ENCODE data around the gene ADARB1. TPM values are rescaled to one million over a fixed set of nuclear protein-coding genes. Genes with fewer than 3 reads are reported as not detected.
A peak's percentile ranks its signal among the peaks of the same experiment; 100 is the strongest.

The ADARB1 gene
- total RNA-seq, 1 experiment from 2014 or later, result 8.3 TPM

GRCh38 chr21:45102391-45102932, 28.1 kb downstream of the ADARB1 start:
- in situ Hi-C loops (cut with HindIII; ENCODE audit: low pct_unique_long_range_greater_than_20kb, low sequenced_read_pairs), result no loop called here

GRCh38 chr21:45103971-45104520, 29.7 kb downstream of the ADARB1 start:
- in situ Hi-C loops (cut with HindIII; ENCODE audit: low pct_unique_long_range_greater_than_20kb, low sequenced_read_pairs), result no loop called here
- DNase-seq (ENCODE audit: low read depth, low spot score), result no peak

More at GRCh38 chr21:45102391-45102932, 28.1 kb downstream of the ADARB1 start:
- DNase-seq (ENCODE audit: low read depth, low spot score), result peak; percentile 5

- in situ Hi-C loops (cut with HindIII; ENCODE audit: low pct_unique_long_range_greater_than_20kb, low sequenced_read_pairs), result no loop called here
- peak; percentile 3 for DNase-seq (ENCODE audit: low read depth, low spot score)
Observed at GRCh38 chr21:45104560-45104959, 30.2 kb downstream of the ADARB1 start.

GRCh38 chr21:45105906-45106485, 31.6 kb downstream of the ADARB1 start:
- peak; percentile 69 for DNase-seq (ENCODE audit: low read depth, low spot score)
- in situ Hi-C loops (cut with HindIII; ENCODE audit: low pct_unique_long_range_greater_than_20kb, low sequenced_read_pairs), result no loop called here

GRCh38 chr21:45108034-45108790, 33.8 kb downstream of the ADARB1 start:
- DNase-seq (ENCODE audit: low read depth, low spot score), result no peak
- in situ Hi-C loops (cut with HindIII; ENCODE audit: low pct_unique_long_range_greater_than_20kb, low sequenced_read_pairs), result no loop called here

- in situ Hi-C loops (cut with HindIII; ENCODE audit: low pct_unique_long_range_greater_than_20kb, low sequenced_read_pairs), result no loop called here
- no peak for DNase-seq (ENCODE audit: low read depth, low spot score)
Observed at GRCh38 chr21:45108808-45109781, 34.7 kb downstream of the ADARB1 start.

GRCh38 chr21:45109831-45110492, 35.6 kb downstream of the ADARB1 start:
- in situ Hi-C loops (cut with HindIII; ENCODE audit: low pct_unique_long_range_greater_than_20kb, low sequenced_read_pairs), result no loop called here
- no peak for DNase-seq (ENCODE audit: low read depth, low spot score)

- in situ Hi-C loops (cut with HindIII; ENCODE audit: low pct_unique_long_range_greater_than_20kb, low sequenced_read_pairs), result no loop called here
- DNase-seq (ENCODE audit: low read depth, low spot score), result no peak
Observed at GRCh38 chr21:45110873-45111624, 36.7 kb downstream of the ADARB1 start.

- in situ Hi-C loops (cut with HindIII; ENCODE audit: low pct_unique_long_range_greater_than_20kb, low sequenced_read_pairs), result no loop called here
- DNase-seq (ENCODE audit: low read depth, low spot score), result no peak
Observed at GRCh38 chr21:45111703-45112102, 37.3 kb downstream of the ADARB1 start.

GRCh38 chr21:45112371-45112770, 38.0 kb downstream of the ADARB1 start:
- in situ Hi-C loops (cut with HindIII; ENCODE audit: low pct_unique_long_range_greater_than_20kb, low sequenced_read_pairs), result no loop called here
- no peak for DNase-seq (ENCODE audit: low read depth, low spot score)

GRCh38 chr21:45113543-45113942, 39.2 kb downstream of the ADARB1 start:
- DNase-seq (ENCODE audit: low read depth, low spot score), result no peak
- in situ Hi-C loops (cut with HindIII; ENCODE audit: low pct_unique_long_range_greater_than_20kb, low sequenced_read_pairs), result no loop called here

- DNase-seq (ENCODE audit: low read depth, low spot score), result no peak
Observed at GRCh38 chr21:45114072-45114471, 39.7 kb downstream of the ADARB1 start.

GRCh38 chr21:45114475-45114874, 40.1 kb downstream of the ADARB1 start:
- in situ Hi-C loops (cut with HindIII; ENCODE audit: low pct_unique_long_range_greater_than_20kb, low sequenced_read_pairs), result no loop called here

More at GRCh38 chr21:45114072-45114471, 39.7 kb downstream of the ADARB1 start:
- in situ Hi-C loops (cut with HindIII; ENCODE audit: low pct_unique_long_range_greater_than_20kb, low sequenced_read_pairs), result no loop called here

GRCh38 chr21:45115141-45115540, 40.8 kb downstream of the ADARB1 start:
- DNase-seq (ENCODE audit: low read depth, low spot score), result no peak
- in situ Hi-C loops (cut with HindIII; ENCODE audit: low pct_unique_long_range_greater_than_20kb, low sequenced_read_pairs), result no loop called here

More at GRCh38 chr21:45114475-45114874, 40.1 kb downstream of the ADARB1 start:
- DNase-seq (ENCODE audit: low read depth, low spot score), result no peak

- in situ Hi-C loops (cut with HindIII; ENCODE audit: low pct_unique_long_range_greater_than_20kb, low sequenced_read_pairs), result no loop called here
Observed at GRCh38 chr21:45116066-45116465, 41.7 kb downstream of the ADARB1 start.

GRCh38 chr21:45117314-45117713, 42.9 kb downstream of the ADARB1 start:
- in situ Hi-C loops (cut with HindIII; ENCODE audit: low pct_unique_long_range_greater_than_20kb, low sequenced_read_pairs), result no loop called here
- DNase-seq (ENCODE audit: low read depth, low spot score), result no peak

More at GRCh38 chr21:45116066-45116465, 41.7 kb downstream of the ADARB1 start:
- no peak for DNase-seq (ENCODE audit: low read depth, low spot score)

Data from SK-MEL-5 (cell line).